Stimulated activated CD4-positive, alpha-beta T cell treated with anti-CD3 and anti-CD28 coated beads, Interleukin-1b, Interleukin-23, amount 100 ng/mL, for 1 hour (primary cell): ENCODE measurements around the gene PLD1.

ENCODE experiments used
- DNase-seq, 2 donors: peaks; one replicate each; pipeline ENCODE4 v3.0.0-alpha.2; 2020; ENCODE audit warnings: low read depth in 2 of 2

The PLD1 gene

DNA sequence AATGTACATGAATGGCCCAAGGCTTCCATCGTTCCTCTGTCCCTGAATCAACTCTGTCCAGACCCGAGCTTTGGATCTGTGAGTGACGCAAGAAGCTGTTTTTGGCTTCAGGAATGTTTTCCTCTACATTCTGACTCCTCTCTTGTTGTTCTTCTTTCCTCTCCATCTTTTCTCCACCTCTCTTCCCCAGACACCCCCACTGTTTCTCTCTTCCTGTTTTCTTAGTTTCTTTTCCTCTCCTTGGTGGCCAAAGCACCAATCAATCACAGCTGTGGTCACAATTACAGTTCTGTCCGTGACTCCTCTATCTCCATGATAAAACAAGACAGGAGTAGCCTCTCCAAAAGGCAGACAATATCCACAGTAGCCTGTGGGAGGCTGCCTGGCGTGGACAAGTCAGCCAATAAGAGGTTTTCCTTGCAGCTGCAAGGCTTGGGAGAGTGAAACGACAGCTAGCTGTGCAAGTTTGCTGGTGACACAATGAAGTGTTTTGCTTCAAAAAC is 28.0 kb upstream of the PLD1 start:
- no peak for DNase-seq

GRCh38 chr3:171837698-171838097 is 27.4 kb upstream of the PLD1 start:
- DNase-seq: no peak

- no peak for DNase-seq
These were observed 26.6 kb upstream of the PLD1 start for GRCh38 chr3:171836855-171837254.

- DNase-seq: no peak
These were observed 25.3 kb upstream of the PLD1 start for GRCh38 chr3:171835613-171836012.

- DNase-seq: no peak
These were observed 24.8 kb upstream of the PLD1 start for GRCh38 chr3:171835116-171835515.

GRCh38 chr3:171834461-171834801 is 24.1 kb upstream of the PLD1 start:
- DNase-seq: no peak

DNA sequence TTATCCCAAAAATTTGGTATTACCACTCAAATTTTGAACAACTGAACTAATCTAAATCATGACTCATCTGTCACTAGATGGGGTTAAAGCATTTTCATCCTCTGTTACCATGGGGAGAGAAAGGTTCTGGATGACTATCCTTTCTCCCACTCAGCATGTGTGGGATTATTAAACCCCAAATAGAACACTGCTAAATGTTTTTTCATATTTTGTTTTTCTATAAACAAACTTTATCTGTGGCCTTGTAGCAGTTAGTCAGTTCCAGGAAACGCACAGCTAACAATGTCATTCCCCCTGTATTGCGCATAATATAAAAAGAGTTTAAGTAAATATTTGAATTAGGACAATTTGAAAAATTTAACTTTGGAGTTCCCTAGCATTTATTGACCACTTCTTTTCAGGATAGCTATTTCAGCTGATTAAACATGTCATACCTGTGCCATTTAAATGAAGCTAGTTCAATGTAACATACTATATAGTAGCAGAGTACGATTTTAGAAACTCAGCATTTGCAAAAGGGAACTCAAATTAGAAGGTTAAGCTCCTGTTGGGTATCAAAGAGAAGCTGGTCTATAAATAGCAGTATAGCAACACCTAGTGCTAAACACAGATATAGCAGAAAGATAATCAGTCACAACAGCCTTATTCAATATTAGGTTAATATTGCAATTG is 23.6 kb upstream of the PLD1 start:
- no peak for DNase-seq

DNA sequence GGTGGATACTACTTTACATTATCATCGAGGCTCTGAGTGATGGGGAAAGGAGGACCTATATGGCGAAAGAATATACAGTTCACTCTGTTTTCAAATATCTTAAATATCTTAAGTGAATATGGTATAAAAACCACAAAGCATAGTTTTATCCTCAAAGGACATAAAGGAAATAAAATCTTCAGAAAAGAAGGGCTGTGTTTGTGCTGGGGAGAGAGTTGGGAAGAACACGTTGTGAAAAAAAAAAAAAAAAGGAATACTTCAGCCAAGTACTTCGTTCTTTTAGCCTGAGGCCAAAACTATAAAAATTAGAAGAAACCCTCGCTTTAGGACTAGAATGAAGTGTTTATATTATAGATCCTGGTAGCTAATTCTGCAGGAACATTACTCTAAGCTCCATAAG is 22.7 kb upstream of the PLD1 start:
- DNase-seq: no peak

GRCh38 chr3:171831936-171832335 is 21.7 kb upstream of the PLD1 start:
- no peak for DNase-seq

- no peak for DNase-seq
These were observed 20.2 kb upstream of the PLD1 start for GRCh38 chr3:171830518-171830875.

- no peak for DNase-seq
These were observed 19.7 kb upstream of the PLD1 start for GRCh38 chr3:171829841-171830517.

DNA sequence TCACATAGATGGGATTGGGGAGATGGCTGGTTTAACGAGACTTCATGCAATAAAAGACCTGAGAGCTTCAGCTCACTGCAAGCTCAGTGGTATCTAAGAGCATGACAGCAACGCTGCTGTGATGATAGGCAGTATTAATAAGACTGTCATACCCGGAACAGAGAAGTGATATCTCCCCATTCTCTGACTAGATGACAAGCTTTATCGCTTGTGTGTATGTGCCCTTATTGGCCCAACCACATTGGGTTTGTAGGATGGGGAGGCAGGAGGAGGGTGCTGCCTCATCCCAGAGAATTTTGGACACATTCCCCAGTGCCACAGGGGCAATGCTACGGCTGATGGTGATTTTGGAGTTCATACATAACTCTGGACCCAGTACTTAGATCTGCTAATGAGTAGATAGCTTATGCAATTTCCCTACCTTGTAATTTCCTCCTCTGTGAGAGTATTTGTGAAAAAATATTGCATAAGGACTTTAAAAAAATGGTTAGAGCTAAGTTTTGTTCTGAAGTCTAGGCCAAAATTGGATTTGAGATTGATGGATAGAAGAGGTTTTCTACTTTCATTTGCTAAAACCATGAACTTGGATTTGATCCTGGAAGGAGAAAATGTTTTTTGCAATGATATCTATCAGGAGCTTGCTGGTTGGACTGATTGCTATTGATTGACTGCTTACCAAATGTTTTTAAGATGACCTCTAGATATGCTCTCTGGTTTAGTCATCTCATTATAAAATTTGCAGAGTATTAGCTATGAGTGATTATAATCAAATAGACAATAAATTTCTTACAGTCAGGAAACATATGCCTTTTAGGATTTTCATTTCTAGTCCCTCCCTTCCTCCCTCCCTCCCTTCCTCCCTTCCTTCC is 18.9 kb upstream of the PLD1 start:
- no peak for DNase-seq

- no peak for DNase-seq
These were observed 17.7 kb upstream of the PLD1 start for GRCh38 chr3:171827836-171828458.

- no peak for DNase-seq
These were observed 17.1 kb upstream of the PLD1 start for GRCh38 chr3:171827385-171827784.

GRCh38 chr3:171825222-171825828 is 15.0 kb upstream of the PLD1 start:
- no peak for DNase-seq

DNA sequence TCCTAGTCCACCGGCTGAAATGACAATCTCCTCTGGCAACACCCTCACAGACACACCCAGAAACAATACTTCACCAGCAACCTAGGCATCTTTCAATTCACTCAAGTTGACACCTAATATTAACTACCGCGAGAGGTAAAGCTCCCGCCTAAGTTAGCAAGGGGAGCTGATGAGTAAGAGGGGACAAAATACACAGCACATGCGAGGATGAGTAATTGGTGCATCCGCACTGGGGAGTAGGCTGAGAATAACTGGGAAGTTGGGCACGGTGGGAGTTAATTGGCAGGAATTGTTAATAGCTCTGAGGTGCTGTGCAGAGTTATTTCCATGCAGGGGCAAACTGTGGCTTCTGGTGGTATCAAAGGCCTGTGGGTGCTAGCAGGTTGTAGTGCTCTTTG is 14.5 kb upstream of the PLD1 start:
- DNase-seq: no peak

- no peak for DNase-seq
These were observed 13.8 kb upstream of the PLD1 start for GRCh38 chr3:171824116-171824515.

- DNase-seq: no peak
These were observed 12.3 kb upstream of the PLD1 start for GRCh38 chr3:171822431-171823106.

DNA sequence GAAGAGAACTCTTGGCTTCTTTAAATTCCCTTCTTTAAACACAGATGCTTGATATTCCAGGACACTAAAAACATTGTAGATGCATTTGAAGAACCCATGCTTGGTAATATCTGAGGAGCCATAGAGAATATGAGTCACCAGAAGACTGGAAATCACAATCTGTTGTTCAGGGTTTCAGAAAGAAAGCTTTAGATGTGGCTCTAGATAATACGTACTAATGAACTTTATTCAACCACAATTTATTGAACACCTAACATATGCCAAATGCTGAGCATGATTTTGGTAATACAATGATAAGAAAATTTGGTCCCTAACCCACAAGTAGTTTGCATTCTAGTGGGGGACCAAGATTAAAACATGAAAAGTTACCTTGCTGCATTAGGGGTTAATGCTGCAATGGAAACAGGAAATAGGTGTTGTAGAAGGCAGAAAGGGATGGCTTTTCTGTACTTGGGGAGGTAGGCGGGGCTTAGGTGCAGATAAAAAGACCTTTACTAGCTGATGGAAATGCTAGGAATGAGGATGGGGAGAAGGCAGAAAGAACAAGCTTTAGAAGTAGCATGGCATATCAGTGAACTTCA is 11.6 kb upstream of the PLD1 start:
- no peak for DNase-seq

GRCh38 chr3:171821044-171821443 is 10.8 kb upstream of the PLD1 start:
- no peak for DNase-seq
